ENCODE data around the gene MYBBP1A.

Gene MYBBP1A

GRCh38 chr17:4559966-4560365, 4.8 kb upstream of the MYBBP1A start:
- no peak overlapping the region for H3K27ac ChIP-seq (ENCODE audit: low read depth, low read length)
- no peaks in the 10 kb centered on the region for H3K27me3 ChIP-seq (ENCODE audit: control insufficient read depth, insufficient read depth, low read length)
- peak overlapping the region; percentile 5 for H3K9ac ChIP-seq (ENCODE audit: low read length)
- H3K4me1 ChIP-seq (ENCODE audit: control insufficient read depth, insufficient read depth, low read length): peaks cover 7% of the 10 kb centered on the region
- H3K4me3 ChIP-seq (ENCODE audit: low read length): peak overlapping the region; percentile 58
- no peaks in the 10 kb centered on the region for H3K36me3 ChIP-seq (ENCODE audit: control insufficient read depth, insufficient read depth, low read length)

- H3K27me3 ChIP-seq (ENCODE audit: control insufficient read depth, insufficient read depth, low read length): no peaks in the 10 kb centered on the region
- H3K36me3 ChIP-seq (ENCODE audit: control insufficient read depth, insufficient read depth, low read length): no peaks in the 10 kb centered on the region
- peak overlapping the region; percentile 58 for H3K4me3 ChIP-seq (ENCODE audit: low read length)
- H3K27ac ChIP-seq (ENCODE audit: low read depth, low read length): no peak overlapping the region
- peaks cover 14% of the 10 kb centered on the region for H3K4me1 ChIP-seq (ENCODE audit: control insufficient read depth, insufficient read depth, low read length)
- H3K9ac ChIP-seq (ENCODE audit: low read length): peak overlapping the region; percentile 5
These were observed 4.1 kb upstream of the MYBBP1A start for GRCh38 chr17:4559139-4559791.

GRCh38 chr17:4558347-4558971, 3.3 kb upstream of the MYBBP1A start:
- H3K27ac ChIP-seq (ENCODE audit: low read depth, low read length): no peak overlapping the region
- H3K4me3 ChIP-seq (ENCODE audit: low read length): no peak overlapping the region
- H3K36me3 ChIP-seq (ENCODE audit: control insufficient read depth, insufficient read depth, low read length): no peaks in the 10 kb centered on the region
- no peak overlapping the region for H3K9ac ChIP-seq (ENCODE audit: low read length)
- H3K27me3 ChIP-seq (ENCODE audit: control insufficient read depth, insufficient read depth, low read length): no peaks in the 10 kb centered on the region
- peaks cover 16% of the 10 kb centered on the region for H3K4me1 ChIP-seq (ENCODE audit: control insufficient read depth, insufficient read depth, low read length)

GRCh38 chr17:4557626-4558346, 2.6 kb upstream of the MYBBP1A start:
- H3K36me3 ChIP-seq (ENCODE audit: control insufficient read depth, insufficient read depth, low read length): peaks cover 3% of the 10 kb centered on the region
- peaks cover 16% of the 10 kb centered on the region for H3K4me1 ChIP-seq (ENCODE audit: control insufficient read depth, insufficient read depth, low read length)
- H3K27me3 ChIP-seq (ENCODE audit: control insufficient read depth, insufficient read depth, low read length): no peaks in the 10 kb centered on the region
- no peak overlapping the region for H3K27ac ChIP-seq (ENCODE audit: low read depth, low read length)
- H3K9ac ChIP-seq (ENCODE audit: low read length): no peak overlapping the region
- H3K4me3 ChIP-seq (ENCODE audit: low read length): no peak overlapping the region

GRCh38 chr17:4556996-4557395, 1.8 kb upstream of the MYBBP1A start:
- no peak overlapping the region for H3K4me3 ChIP-seq (ENCODE audit: low read length)
- no peaks in the 10 kb centered on the region for H3K27me3 ChIP-seq (ENCODE audit: control insufficient read depth, insufficient read depth, low read length)
- no peak overlapping the region for H3K27ac ChIP-seq (ENCODE audit: low read depth, low read length)
- H3K36me3 ChIP-seq (ENCODE audit: control insufficient read depth, insufficient read depth, low read length): peaks cover 7% of the 10 kb centered on the region
- H3K9ac ChIP-seq (ENCODE audit: low read length): no peak overlapping the region
- H3K4me1 ChIP-seq (ENCODE audit: control insufficient read depth, insufficient read depth, low read length): peaks cover 16% of the 10 kb centered on the region

DNA sequence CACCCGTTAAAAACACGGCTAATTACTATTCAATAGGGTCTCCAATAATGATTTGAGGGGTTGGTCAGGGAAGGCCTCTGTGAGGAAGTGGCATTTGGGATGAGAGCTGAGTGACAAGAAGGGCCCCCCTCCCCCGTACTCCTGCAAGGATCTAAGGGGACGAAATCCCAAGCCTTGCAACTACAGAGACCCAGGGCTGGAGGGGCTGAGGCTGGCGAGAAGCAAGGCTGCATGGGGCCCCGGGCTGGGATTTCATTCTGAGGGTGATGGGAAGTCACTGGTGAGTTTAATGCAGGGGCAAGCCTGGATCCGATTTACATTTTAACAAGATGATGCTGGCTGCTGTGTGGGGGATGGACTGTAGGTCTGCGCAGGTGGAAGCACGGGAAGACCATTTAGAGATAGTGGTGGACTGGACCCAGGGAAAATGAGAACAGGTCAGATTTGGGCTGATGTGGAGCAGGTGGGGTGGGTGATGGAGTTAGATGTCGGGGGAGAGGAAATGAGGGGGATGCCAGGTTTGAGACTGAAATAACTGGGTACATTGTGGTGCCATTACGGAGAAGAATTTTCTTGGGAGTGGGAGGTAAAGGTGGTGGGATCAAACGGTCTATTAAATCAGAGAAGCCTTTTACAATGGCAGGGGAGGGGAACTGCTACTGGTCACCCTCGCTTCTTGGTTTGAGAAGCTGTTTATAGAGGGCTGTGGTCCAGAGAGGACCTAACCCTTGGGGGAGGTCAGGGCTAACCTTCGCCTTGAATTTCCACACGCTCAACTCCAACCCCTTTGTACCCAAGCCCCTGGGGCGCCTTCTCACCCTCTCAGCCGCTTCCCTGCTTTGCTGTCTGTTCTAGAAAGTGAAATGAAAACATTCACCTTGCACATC, 932 bp upstream of the MYBBP1A start:
- peaks cover 12% of the 10 kb centered on the region for H3K36me3 ChIP-seq (ENCODE audit: control insufficient read depth, insufficient read depth, low read length)
- H3K4me1 ChIP-seq (ENCODE audit: control insufficient read depth, insufficient read depth, low read length): peaks cover 16% of the 10 kb centered on the region
- no peaks in the 10 kb centered on the region for H3K27me3 ChIP-seq (ENCODE audit: control insufficient read depth, insufficient read depth, low read length)
- peak overlapping the region; percentile 72 for H3K27ac ChIP-seq (ENCODE audit: low read depth, low read length)
- H3K9ac ChIP-seq (ENCODE audit: low read length): no peak overlapping the region
- H3K4me3 ChIP-seq (ENCODE audit: low read length): peak overlapping the region; percentile 92

GRCh38 chr17:4554441-4554996, 665 bp downstream of the MYBBP1A start:
- H3K4me3 ChIP-seq (ENCODE audit: low read length): peak overlapping the region; percentile 92
- peaks cover 23% of the 10 kb centered on the region for H3K36me3 ChIP-seq (ENCODE audit: control insufficient read depth, insufficient read depth, low read length)
- no peak overlapping the region for H3K27ac ChIP-seq (ENCODE audit: low read depth, low read length)
- H3K9ac ChIP-seq (ENCODE audit: low read length): peak overlapping the region; percentile 78
- H3K4me1 ChIP-seq (ENCODE audit: control insufficient read depth, insufficient read depth, low read length): peaks cover 16% of the 10 kb centered on the region
- no peaks in the 10 kb centered on the region for H3K27me3 ChIP-seq (ENCODE audit: control insufficient read depth, insufficient read depth, low read length)

DNA sequence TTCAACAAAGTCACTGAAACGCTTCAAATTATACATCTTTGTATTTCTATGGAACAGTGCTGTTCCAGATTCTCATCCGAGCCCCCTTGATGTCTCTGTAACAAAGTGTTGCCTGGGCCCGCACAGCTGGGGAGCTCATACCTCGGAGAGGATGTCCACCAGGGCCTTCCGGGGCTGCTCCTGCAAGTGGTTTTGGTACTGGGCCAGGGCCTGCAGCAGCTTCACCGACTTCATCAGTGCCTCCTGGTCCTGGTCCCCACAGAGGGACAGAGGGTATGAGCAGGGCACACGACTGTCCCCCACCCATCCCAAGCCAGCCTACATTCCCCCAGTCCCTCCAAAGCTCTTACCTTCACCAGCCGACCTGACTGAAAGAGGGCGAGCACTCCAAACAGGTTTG, 1.5 kb downstream of the MYBBP1A start:
- Histone ChIP-seq H3K4me1 (ENCODE audit: control insufficient read depth, insufficient read depth, low read length) (peaks cover 16% of the 10 kb centered on the region), H3K27me3 (ENCODE audit: control insufficient read depth, insufficient read depth, low read length) (no peaks in the 10 kb centered on the region), H3K4me3 (ENCODE audit: low read length) (no peak overlapping the region), H3K9ac (ENCODE audit: low read length) (no peak overlapping the region), H3K36me3 (ENCODE audit: control insufficient read depth, insufficient read depth, low read length) (peaks cover 30% of the 10 kb centered on the region), H3K27ac (ENCODE audit: low read depth, low read length) (no peak overlapping the region)

- Histone ChIP-seq H3K9ac (ENCODE audit: low read length) (no peak overlapping the region), H3K36me3 (ENCODE audit: control insufficient read depth, insufficient read depth, low read length) (peaks cover 40% of the 10 kb centered on the region), H3K4me1 (ENCODE audit: control insufficient read depth, insufficient read depth, low read length) (peaks cover 16% of the 10 kb centered on the region), H3K4me3 (ENCODE audit: low read length) (no peak overlapping the region), H3K27ac (ENCODE audit: low read depth, low read length) (no peak overlapping the region), H3K27me3 (ENCODE audit: control insufficient read depth, insufficient read depth, low read length) (no peaks in the 10 kb centered on the region)
These were observed 3.2 kb downstream of the MYBBP1A start for GRCh38 chr17:4551796-4552525.

- Histone ChIP-seq H3K36me3 (ENCODE audit: control insufficient read depth, insufficient read depth, low read length) (peaks cover 40% of the 10 kb centered on the region), H3K4me3 (ENCODE audit: low read length) (no peak overlapping the region), H3K9ac (ENCODE audit: low read length) (no peak overlapping the region), H3K27ac (ENCODE audit: low read depth, low read length) (no peak overlapping the region), H3K4me1 (ENCODE audit: control insufficient read depth, insufficient read depth, low read length) (peaks cover 15% of the 10 kb centered on the region), H3K27me3 (ENCODE audit: control insufficient read depth, insufficient read depth, low read length) (no peaks in the 10 kb centered on the region)
These were observed 4.0 kb downstream of the MYBBP1A start for GRCh38 chr17:4551141-4551540.

GRCh38 chr17:4550534-4551039, 4.6 kb downstream of the MYBBP1A start:
- H3K27ac ChIP-seq (ENCODE audit: low read depth, low read length): no peak overlapping the region
- H3K36me3 ChIP-seq (ENCODE audit: control insufficient read depth, insufficient read depth, low read length): peaks cover 42% of the 10 kb centered on the region
- no peak overlapping the region for H3K9ac ChIP-seq (ENCODE audit: low read length)
- no peak overlapping the region for H3K4me3 ChIP-seq (ENCODE audit: low read length)
- peaks cover 9% of the 10 kb centered on the region for H3K4me1 ChIP-seq (ENCODE audit: control insufficient read depth, insufficient read depth, low read length)
- no peaks in the 10 kb centered on the region for H3K27me3 ChIP-seq (ENCODE audit: control insufficient read depth, insufficient read depth, low read length)
